GM20431 (cell line): ENCODE data around the gene GSTO1.

Source experiments
- in situ Hi-C: fragments of 300-500 bp; cut with MseI, MboI; formaldehyde crosslinking; loops from one replicate; pipeline ENCODE4 v1.15.0; 2020; ENCODE audit warnings: low sequenced_read_pairs; ENCODE audit not compliant: unreplicated experiment

GSTO1 gene

DNA sequence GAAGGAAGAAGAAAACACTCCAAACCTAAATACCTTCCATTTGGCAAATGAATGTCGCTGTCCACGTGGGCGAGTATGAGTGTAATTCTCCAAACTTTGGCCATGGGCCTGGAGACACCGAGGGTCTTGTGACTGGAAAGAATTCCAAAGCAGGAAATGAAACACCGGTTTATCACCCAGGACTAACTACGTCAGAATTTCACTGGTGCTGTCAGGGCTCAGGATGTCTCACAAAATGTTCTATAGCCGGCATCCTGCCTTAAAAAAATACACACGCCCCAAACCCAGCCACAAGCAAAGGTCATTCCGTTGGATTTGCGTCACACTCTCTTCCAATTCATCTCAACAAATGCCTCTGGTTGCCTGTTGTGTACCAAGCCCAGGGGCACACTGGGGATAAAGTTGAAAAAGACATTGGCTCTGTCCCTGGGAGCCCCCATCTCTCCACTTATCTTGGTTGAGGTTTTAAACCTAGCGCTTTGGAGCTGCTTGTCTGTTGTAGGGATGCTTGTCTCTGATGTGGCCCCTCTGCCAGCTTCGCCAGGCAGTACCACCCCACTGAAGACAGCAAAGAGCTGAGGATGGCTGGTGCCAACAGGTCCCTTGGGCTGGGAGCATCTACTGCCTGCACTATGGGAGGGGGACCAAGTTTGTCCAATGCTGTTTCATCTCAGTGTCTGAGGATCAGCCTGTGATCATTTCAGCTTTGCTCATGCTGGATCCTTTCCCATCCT lies 45.5 kb downstream of the GSTO1 start:
- in situ Hi-C loops = no loop called here

DNA sequence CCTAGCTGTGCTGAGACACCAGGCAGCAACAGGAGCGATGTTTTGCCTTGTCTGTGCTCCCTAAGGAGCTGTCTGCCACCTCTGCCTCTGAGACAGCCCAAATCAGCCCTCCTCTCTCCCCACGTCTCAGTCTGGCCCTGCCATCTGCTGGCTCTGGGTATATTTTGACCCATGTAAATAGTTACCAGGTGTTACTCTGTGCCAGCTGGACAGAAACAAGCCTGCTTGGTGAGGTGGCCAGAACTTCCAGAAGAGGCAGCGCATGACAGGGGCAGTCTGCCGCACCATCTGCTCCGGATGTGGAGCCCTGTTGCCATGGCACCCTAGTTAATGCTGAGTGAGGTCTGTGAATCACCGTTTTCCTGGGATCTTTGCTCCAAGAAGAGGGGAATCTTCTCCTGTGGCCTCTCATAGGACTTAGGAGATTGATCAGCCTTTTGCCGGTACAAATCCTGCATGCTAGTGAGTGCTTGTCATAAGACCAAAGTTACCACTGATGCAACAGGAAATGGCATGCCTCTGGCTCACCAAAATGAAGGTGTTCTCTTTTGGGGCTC lies 46.1 kb downstream of the GSTO1 start:
- in situ Hi-C loops = no loop called here

DNA sequence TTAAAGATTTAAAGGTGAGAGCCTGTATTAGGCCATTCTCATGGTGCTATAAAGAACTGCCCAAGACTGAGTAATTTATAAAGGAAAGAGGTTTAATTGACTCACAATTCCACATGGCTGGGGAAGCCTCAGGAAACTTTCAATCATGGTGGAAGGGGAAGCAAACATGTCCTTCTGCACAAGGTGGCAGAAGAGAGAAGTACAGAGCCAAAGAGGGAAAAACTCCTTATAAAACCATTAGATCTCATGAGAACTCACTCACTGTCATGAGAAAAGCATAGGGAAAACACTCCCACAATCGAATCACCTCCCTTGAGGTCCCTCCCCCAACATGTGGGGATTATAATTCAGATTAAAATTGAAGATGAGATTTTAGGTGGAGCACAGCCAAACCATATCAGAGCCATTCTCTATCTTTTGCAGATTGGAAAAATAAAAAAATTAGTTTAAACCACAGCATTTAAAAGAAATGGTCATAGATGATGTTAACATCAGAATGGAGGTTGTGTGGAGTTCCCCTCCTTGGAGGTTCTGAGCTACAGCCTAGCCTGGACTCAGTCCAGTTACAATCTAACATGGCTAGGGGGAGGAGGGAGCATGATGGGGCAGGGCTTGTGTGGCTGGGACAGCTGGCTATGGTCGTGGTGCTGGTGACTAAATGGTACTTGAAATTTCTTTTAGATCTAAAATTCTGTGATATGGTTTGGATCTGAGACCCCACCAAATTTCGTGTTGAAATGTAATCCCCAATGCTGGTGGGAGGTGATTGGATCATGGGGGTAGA lies 47.4 kb downstream of the GSTO1 start:
- in situ Hi-C loops = no loop called here

DNA sequence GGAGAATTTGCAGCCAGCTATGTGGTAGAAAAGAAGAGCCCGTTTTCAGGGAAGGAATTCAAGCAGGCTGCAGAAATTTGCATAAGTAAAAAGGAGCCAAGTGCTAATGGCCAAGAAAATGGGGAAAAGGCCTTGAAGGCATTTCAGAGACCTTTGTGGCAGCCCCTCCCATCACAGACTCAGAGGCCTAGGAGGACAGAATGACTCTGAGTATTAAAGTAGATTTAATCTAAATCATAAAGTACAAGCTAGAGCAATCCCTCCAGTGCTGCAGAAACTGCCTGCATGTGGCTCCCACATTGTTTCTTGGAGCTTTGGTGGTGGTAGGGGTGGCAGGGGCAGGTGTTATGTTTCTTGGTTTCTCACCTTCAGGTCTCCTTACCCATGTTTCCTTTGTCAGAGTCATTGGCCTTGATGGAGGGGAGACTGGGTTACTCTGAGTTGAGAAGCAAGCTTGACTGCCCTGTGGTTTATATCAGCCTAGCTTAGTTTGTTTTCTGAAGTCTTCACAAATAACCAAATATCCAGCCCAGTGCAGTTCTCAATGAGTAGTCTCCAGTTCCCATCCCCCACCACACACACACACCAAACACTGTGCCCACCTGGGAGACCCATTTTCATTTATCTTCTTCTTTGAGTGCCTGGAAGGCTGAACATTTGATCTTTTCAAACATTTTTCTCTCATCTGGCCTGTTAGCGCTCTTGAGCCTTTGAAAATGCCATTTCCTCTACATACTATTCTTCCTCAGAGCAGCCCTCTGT lies 49.1 kb downstream of the GSTO1 start:
- in situ Hi-C loops = no loop called here

DNA sequence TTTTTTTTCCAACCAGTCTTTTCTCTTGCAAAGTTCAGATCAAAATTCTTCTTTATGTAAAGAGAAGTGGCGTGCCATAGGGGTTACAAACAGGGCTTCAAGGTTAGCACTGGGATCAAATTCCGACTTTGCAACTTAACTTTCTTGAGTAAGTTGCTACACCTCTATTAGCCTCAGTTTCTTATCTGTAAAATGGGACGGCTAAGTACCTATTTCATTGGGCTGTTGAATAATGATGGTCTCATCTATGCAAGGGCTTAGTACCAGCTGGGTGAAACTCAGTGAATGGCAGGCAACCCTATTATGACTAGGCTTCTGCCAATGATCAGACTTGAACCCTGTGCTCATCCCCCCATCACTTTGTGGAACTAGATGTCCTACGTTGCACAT lies 49.7 kb downstream of the GSTO1 start:
- in situ Hi-C loops = no loop called here

DNA sequence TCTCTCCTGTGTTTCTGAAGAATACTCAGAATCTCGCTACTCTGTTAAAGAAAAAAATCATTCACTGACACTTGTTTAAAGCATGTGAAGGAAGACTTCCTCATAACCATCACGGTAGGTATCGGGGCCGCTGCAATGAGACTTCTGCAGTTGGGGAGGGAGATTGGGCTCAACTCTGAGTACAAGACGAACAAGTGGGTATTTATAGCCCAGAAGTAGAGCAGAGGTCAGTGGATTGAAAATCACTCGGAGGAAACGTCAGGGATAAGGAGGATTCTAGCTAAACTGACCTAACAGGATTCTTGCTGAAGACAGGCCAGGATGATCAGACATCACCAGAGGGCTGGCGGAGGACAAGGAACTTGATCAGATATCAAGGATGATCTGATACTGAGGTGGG lies 50.2 kb downstream of the GSTO1 start:
- in situ Hi-C loops = no loop called here

DNA sequence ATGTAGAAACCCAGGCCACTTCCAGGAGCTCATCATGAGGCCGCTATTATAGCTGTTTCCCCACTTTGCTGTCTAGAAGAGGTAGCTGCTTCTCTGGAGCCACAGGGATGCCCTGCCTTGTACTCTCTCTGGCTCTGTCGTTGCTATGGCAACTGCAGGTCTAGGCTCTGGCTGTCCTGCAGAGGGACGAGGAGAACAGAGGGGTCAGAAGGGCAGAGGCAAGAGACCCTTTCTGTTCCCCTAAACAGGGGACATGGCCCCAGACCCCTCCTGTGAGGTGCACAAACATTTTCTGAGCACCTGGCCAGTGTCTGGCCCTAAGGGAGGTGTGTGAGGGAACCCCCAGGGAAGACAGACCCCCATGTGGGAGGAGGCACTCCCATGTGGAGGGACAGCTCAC lies 52.2 kb downstream of the GSTO1 start:
- in situ Hi-C loops = no loop called here

DNA sequence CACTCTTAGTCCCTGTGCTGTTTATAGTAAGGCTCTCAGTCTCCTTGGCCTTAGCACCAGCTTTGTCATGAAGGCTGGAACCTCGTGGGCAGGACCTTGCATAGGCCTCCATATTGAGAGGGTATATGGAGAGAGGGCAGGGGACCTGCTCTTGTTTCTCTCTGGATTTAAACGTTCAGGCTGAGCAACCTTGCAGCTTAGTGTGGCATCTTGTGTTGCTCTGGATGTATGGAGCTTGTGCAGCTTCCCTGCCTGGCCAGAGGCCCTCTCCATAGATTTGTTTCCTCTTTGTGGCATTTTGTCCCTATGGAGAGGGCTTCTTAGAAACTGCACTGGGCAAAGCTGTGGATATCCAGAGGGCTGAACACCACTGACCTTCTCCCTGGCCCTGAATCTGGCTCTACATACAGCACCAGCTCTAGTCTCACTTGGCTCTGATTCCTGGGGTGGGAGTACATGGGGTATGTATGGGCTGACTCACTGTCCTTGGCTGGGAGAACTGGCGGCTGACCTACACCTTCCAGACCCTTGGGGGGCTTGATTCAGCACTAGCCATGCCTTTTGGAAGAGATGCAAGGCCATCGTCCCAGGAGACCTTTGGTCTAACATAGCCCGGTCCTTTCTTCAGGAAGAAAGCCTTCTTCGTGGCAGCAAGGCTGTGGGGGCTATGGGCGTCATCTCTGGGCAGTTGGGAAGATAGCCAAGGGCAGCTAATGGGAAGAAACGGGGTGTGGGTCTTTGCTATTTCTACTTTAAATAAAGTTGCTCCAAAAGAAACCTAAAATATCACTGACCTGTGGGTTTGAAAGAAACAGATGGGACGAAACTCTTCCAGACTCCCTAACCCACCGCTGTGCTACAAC lies 53.1 kb downstream of the GSTO1 start:
- in situ Hi-C loops = no loop called here

DNA sequence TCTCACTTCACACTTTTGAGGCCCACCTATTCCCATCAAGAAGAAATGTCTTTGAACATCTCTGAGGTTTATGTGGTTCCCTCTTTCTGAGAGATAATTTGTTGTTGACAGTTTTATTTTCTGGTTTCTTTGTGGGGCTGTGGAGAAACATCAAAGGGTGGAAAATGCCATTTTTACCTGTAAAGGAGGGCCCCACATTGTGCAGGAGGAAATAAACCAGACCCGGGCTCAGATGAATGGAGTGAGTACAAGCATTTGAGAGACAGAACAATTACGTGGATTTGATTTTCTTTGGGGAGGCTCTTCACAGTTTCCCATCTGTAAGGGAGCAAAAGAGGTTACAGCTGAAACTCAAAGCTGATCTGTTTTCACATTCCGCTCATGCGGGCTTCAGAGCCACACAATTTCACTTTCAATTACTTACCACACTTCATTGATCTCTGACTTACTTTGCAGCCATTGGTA lies 53.8 kb downstream of the GSTO1 start:
- in situ Hi-C loops = no loop called here

DNA sequence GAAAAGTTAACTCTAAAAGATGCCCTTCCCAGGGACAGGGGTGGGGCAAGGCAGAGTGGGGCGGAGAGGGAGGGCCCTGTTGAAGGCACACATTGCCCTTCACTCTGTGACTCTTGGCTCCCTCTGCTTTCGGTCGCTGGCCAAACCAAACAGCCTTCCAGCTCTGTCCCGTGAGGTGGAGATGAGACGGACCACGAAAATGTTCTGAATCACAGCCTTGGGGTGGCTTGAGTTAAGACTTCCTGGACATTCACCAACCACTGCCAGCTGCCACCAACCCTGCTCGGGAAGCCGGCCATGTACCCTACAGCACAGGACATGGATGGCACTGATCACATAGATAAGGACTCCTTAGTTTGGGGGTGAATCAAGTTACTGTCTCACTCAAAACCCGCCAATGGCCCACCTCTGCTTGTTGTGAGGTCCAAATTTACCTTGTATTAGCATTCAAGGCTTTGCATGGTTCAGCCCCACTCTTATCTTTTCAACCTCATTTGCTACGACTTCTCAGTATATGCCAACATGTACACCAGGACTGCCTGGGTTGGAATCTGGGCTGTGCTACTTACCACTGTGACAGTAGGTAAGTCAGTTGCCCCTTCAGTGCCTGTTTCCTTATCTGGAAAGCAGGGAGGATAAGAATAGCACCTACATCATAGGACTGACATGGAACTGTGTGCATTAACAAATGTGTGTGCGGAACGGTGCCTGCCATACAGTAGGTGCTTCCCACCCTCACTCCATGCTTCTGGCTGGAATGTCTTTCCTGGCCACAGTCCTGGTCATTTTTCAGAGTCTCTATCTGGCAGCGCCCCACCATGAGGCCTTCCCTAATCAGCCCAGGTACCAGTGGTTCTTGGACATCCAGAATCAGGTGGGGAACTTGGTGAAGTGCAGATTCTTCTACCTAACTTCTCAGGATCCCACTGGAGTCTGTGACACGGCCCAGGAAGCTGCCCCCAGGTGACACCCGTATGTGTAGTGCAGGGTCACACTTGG lies 55.6 kb downstream of the GSTO1 start:
- in situ Hi-C loops = no loop called here

DNA sequence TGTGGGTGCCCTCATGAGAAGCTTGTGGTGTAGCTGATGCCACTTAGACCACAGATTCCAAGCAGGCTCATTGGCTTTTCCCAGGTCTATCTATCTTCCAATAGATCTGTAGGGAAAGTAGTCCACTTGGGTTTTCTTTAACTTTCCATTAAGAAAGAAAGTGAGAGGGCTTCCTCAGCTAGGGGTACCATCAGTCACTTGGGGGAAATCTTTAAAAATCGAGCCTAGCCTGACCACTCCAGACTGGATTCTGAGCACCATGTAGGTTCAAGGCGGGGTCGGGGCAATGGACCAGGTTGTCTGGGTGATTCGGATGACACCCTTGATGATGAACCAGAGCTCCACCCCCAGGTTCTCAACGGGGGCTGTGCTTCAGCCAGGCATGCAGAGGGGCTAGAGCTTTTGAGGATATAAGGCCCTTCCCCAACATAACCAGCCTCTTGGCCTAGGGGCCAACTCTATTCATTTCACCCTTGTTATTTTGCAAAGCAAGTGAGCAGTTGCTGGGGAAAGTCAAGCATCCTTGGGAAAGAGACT lies 56.6 kb downstream of the GSTO1 start:
- in situ Hi-C loops = no loop called here

DNA sequence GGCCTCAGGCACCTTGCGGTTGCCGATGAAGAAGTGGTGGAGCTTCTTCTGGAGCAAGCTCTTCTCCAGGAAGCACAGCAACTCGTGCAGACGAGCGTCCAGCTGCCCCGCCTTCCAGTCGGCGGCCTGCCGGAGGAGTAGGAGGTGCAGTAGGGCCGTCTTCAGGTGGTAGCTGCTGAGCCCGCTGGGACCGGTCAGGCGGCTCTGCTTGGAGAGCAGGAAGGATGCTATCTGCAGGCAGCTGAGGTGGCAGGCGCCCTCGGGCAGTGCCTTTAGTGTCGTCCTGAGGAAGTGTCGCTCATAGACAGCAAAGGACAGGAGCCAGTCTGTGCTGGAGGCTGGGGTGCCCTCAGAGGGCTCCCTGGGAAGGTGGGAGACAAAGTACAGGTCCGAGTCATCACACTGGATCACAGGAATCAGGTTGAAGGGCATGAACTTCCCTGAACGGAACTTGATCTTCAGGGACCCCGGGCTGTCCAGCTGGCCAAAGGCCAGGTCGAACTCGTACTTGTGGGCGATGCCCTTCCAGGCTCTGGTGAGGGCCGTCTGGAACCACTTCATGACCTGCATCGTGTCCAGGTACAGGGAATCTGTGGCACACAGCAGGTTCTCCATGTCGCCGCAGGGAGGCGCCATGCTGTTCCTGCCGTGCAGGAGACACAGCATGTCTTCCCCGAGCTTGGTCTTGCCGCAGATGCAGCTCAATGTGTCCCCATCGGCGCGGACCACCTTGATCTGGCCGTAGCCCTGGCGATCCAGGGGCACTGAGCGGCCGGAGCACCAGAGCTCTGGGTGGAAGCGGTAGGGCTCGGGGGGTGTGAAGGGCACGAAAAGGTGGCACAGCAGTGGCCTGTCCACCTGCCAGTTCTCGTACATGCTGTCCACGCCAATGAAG lies 60.1 kb downstream of the GSTO1 start:
- in situ Hi-C loops = no loop called here

DNA sequence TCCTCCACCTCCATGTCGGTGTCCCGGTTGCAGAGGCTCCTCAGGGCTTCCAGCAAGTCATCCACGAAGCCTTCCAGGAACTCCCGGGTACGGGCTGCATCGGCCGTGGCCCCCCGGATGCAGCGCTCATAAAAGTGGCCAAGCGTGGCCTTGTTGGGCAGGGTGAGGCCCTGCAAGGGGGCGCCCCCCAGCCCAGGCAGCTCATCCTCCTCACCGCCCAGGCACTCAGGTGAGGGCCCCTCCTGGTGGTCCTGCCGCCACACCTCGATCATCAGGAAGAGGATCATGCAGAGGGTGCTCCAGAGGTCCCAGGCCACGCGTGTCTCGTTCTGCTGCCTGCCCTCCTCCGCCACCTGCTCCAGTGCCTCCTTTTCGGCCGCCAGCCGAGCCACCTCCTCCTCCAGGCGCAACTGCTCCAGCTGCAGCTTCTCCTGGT lies 60.8 kb downstream of the GSTO1 start:
- in situ Hi-C loops = no loop called here

DNA sequence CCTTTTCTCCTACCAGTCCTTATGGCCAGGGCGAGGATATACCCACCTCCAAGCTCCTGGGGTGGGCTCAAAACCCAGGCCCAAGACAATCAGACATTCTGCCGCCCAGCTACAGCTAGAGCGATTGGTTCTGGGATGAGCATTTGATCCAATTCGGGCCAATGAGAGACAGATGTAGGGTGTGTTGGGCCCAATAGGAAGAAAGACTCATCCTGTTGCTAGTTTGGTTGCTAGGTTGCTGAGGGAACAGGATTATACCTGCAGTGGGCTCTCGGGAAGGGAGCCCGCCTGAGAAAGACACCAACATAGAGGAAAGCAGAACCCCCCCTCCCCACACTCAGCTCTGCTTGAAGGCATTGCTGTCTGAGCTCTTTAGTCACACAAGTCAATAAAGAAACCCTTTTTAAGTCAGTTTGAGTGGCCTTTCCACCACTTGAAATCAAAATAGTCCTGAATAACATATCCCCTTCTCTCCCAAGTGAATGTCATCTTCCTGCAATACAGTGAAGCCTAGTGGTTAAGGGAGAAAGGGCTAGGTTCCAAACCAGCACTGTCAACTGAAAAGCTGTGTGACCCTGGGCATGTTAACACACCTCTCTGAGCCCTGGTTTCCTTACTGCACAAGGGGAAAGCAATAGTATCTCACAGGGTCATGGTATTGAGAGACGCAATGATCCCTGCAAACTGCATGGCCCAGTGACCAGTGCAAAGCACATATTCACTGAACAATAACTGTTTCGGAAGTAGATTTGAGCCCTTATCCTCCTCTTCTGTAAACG lies 61.8 kb downstream of the GSTO1 start:
- in situ Hi-C loops = no loop called here
